BJ (cell line): ENCODE data around the gene XXYLT1. TPM values are rescaled to one million over a fixed set of nuclear protein-coding genes. Genes with fewer than 3 reads are reported as not detected.

Experiments used
- CTCF ChIA-PET: fragments of 350-600 bp; formaldehyde crosslinking; extraction: SDS; loops from one replicate; lab custom pipeline; 2021; ENCODE audit warnings: antibody characterized with exemption, inconsistent platforms; lab: Yijun Ruan, JAX
- POLR2A ChIA-PET: fragments of 300-600 bp; sonication (Branson Sonifier 250); formaldehyde crosslinking; extraction: SDS; loops from one replicate; lab custom pipeline; 2021; ENCODE audit warnings: antibody characterized with exemption; lab: Charles Lee
- DNase-seq: peaks from one replicate; pipeline ENCODE4 v3.0.0-alpha.2; 2011; ENCODE audit warnings: low read depth
- H3K27me3 ChIP-seq: 2 replicates; pipeline ENCODE4 v1.6.0; 2011; ENCODE audit warnings: low read length; ENCODE audit not compliant: control insufficient read depth, insufficient read depth
- H3K36me3 ChIP-seq: 2 replicates; pipeline ENCODE4 v1.5.1; 2011; ENCODE audit warnings: low read length; ENCODE audit not compliant: control insufficient read depth, insufficient read depth
- H3K4me3 ChIP-seq: 2 replicates; pipeline ENCODE4 v1.5.1; 2011; ENCODE audit warnings: low read depth, mild to moderate bottlenecking, control low read depth, low read length
- CTCF ChIP-seq: IDR thresholded peaks from 2 replicates; pipeline ENCODE4 v1.5.1; 2011; ENCODE audit warnings: low read depth, mild to moderate bottlenecking, control low read depth, inconsistent platforms, low read length, moderate library complexity; ENCODE audit not compliant: insufficient read depth
- polyA plus RNA-seq: library from polyadenylated mRNA; depleted of rRNA; stranded (reverse); fragments of >200 nt; gene quantifications from 2 replicates; pipeline ENCODE4 v1.2.3, GENCODE V29; 2011

XXYLT1 gene
- polyA plus RNA-seq, 1 experiment, result 33.5 TPM

- CTCF ChIA-PET, result interaction anchor here (1.0 to 4.6 kb wide), 5 partner anchors 48 to 587 kb away, joined by 3 to 34 read pairs (median 5); partner anchors contain the start of gene LSG1
- DNase-seq, result no peak
- TF ChIP-seq CTCF, result no peak
- Histone ChIP-seq H3K4me3 (peak overlapping the region; percentile 52), H3K36me3 (no peaks in the 10 kb centered on the region; the same call in 1 of the 2 replicates), H3K27me3 (no peaks in the 10 kb centered on the region)
- POLR2A ChIA-PET, result interaction anchor here (0.6 kb wide), 1 partner anchor 48 kb away, joined by 4 read pairs; no protein-coding TSS in a partner anchor
These were observed 11.8 kb downstream of the XXYLT1 start for GRCh38 chr3:195259154-195259474.

- CTCF ChIA-PET, result interaction anchor here (0.7 to 4.6 kb wide), 6 partner anchors 48 to 587 kb away, joined by 3 to 34 read pairs (median 4); partner anchors contain the start of gene LSG1
- POLR2A ChIA-PET, result interaction anchor here (0.6 kb wide), 1 partner anchor 47 kb away, joined by 4 read pairs; no protein-coding TSS in a partner anchor
- H3K4me3 ChIP-seq, result no peak overlapping the region
These were observed 12.4 kb downstream of the XXYLT1 start for GRCh38 chr3:195258449-195259153.

GRCh38 chr3:195257454-195258448 is 13.2 kb downstream of the XXYLT1 start:
- no peak for TF ChIP-seq CTCF
- Histone ChIP-seq H3K27me3 (no peaks in the 10 kb centered on the region), H3K4me3 (no peak overlapping the region), H3K36me3 (no peaks in the 10 kb centered on the region; the same call in 1 of the 2 replicates)
- no peak for DNase-seq
- CTCF ChIA-PET, result interaction anchor here (0.5 to 4.6 kb wide), 9 partner anchors 16 to 586 kb away, joined by 3 to 34 read pairs (median 4); partner anchors contain the start of gene LSG1
- POLR2A ChIA-PET, result no interaction called here

More at GRCh38 chr3:195258449-195259153, 12.4 kb downstream of the XXYLT1 start:
- DNase-seq, result no peak
- TF ChIP-seq CTCF, result no peak
- H3K36me3 ChIP-seq, result no peaks in the 10 kb centered on the region; the same call in 1 of the 2 replicates
- no peaks in the 10 kb centered on the region for H3K27me3 ChIP-seq

DNA sequence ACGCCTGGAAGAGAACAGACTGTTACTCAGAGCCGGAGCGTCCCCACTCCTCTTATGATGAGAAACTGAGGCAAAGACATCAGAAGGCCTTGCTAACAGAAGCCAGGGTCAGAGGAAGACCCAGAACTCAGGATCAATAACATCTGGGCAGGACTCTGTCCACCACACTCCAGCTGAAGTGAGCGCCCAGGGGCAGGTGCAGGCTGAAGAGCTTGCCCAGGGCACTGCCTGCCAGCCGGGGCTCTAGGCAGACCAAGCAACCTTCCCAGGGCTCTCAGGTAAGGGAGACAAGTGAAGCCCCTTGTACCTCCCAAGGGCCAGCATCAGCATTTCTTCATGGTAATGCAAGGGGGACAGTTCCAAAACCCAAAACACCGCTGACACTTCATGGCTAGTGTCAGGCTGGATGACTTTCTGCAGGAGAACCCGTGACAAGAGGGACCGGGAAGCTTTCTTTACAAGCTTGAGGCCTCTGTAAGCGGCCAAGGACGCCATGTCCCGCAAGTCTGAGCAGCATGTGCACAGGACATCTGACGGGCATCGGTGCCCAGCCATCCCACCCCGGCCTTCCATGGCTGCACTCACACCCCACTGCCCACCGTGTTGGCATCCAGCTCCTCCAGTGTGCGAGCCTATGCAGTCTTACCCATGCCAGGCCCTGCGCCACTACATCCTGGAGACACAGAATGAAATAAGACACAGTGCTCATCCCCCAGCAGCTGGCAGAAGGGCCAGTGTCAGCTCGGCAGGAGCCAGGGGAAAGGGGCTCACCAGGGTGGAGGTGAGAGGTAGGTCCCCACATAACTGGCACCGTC is 14.1 kb downstream of the XXYLT1 start:
- Histone ChIP-seq H3K4me3 (no peak overlapping the region), H3K36me3 (no peaks in the 10 kb centered on the region; the same call in 1 of the 2 replicates), H3K27me3 (no peaks in the 10 kb centered on the region)
- ChIA-PET CTCF (interaction anchor here (0.5 to 4.6 kb wide), 6 partner anchors 15 to 585 kb away, joined by 3 to 34 read pairs (median 6); partner anchors contain the start of gene LSG1), POLR2A (no interaction called here)
- no peak for TF ChIP-seq CTCF
- no peak for DNase-seq
